ENCODE results near the gene DTNB.

GRCh38 chr2:25544445-25544844 is 128.9 kb downstream of the DTNB start:
- TF ChIP-seq NFIC (IDR thresholded peaks at IDR 0.05): no peak
- no peak for TF ChIP-seq EGR1 (IDR thresholded peaks at IDR 0.05)
- no peak for TF ChIP-seq EP300 (IDR thresholded peaks at IDR 0.05; ENCODE audit: borderline replicate concordance)
- no peak for TF ChIP-seq RAD21 (IDR thresholded peaks at IDR 0.05; ENCODE audit: low read depth)
